LNCaP clone FGC (cell line): Measurements from ENCODE around the gene ST3GAL3.

ENCODE experiments used
- DNase-seq: peaks from one replicate; pipeline ENCODE4 v3.0.0-alpha.2; 2011; ENCODE audit warnings: low read depth
- H3K4me3 ChIP-seq: 2 replicates; pipeline ENCODE4 v1.5.1; 2011; ENCODE audit warnings: mild to moderate bottlenecking, low read depth, low read length, control low read depth
- CTCF ChIP-seq: IDR thresholded peaks from 2 replicates; pipeline ENCODE4 v1.5.1; 2012; ENCODE audit warnings: mild to moderate bottlenecking; ENCODE audit not compliant: control insufficient read depth, insufficient read depth; ENCODE audit errors: extremely low read depth

ST3GAL3 gene

GRCh38 chr1:43844114-43844513, 136.8 kb downstream of the ST3GAL3 start:
- no peak for TF ChIP-seq CTCF
- no peak for DNase-seq
- no peak overlapping the region for H3K4me3 ChIP-seq

- no peak for TF ChIP-seq CTCF
- H3K4me3 ChIP-seq: no peak overlapping the region
These were observed 140.0 kb downstream of the ST3GAL3 start for GRCh38 chr1:43847290-43847689.

GRCh38 chr1:43847882-43848281, 140.5 kb downstream of the ST3GAL3 start:
- DNase-seq: no peak
- TF ChIP-seq CTCF: no peak
- no peak overlapping the region for H3K4me3 ChIP-seq

More at GRCh38 chr1:43847290-43847689, 140.0 kb downstream of the ST3GAL3 start:
- DNase-seq: no peak

GRCh38 chr1:43849670-43850069, 142.3 kb downstream of the ST3GAL3 start:
- H3K4me3 ChIP-seq: no peak overlapping the region

GRCh38 chr1:43850591-43851233, 143.4 kb downstream of the ST3GAL3 start:
- no peak overlapping the region for H3K4me3 ChIP-seq
- DNase-seq: no peak
- TF ChIP-seq CTCF: no peak

More at GRCh38 chr1:43849670-43850069, 142.3 kb downstream of the ST3GAL3 start:
- no peak for TF ChIP-seq CTCF
- no peak for DNase-seq

GRCh38 chr1:43851561-43852338, 144.4 kb downstream of the ST3GAL3 start:
- H3K4me3 ChIP-seq: no peak overlapping the region
- no peak for TF ChIP-seq CTCF
- DNase-seq: no peak
